GM18519 (cell line): ENCODE results near the gene TARS2.

Experiments
- ATAC-seq: cut with Tn5 transposase; IDR thresholded peaks from one replicate; pipeline ENCODE4 v1.9.1; 2021; ENCODE audit warnings: mild to moderate bottlenecking, moderate library complexity; ENCODE audit not compliant: unreplicated experiment, low FRiP score

TARS2 gene

GRCh38 chr1:150535511-150536287, 48.5 kb downstream of the TARS2 start:
- no peak for ATAC-seq

GRCh38 chr1:150536836-150537731, 49.9 kb downstream of the TARS2 start:
- ATAC-seq, result no peak

GRCh38 chr1:150537732-150538684, 50.8 kb downstream of the TARS2 start:
- no peak for ATAC-seq

- ATAC-seq, result no peak
Measured at GRCh38 chr1:150543500-150544143, 56.4 kb downstream of the TARS2 start.

DNA sequence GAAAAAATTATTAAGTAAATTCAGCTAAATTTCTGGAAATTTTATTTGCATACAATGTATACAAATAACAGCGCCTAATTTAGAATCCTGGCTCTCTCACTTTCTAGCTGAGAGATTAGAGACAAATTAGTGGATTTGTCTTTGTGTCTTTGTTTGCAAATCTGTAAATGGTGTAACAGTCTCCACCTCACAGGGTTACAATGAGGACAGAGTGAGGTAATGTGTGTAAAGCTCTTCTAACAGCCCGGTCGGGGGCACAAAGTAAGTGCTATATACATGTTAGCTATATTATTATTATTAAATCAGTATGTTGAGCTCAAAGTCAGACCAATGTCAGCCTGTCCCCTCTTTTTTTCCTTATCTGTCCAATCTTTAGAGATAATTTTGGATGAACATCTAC, 57.0 kb downstream of the TARS2 start:
- ATAC-seq, result no peak

DNA sequence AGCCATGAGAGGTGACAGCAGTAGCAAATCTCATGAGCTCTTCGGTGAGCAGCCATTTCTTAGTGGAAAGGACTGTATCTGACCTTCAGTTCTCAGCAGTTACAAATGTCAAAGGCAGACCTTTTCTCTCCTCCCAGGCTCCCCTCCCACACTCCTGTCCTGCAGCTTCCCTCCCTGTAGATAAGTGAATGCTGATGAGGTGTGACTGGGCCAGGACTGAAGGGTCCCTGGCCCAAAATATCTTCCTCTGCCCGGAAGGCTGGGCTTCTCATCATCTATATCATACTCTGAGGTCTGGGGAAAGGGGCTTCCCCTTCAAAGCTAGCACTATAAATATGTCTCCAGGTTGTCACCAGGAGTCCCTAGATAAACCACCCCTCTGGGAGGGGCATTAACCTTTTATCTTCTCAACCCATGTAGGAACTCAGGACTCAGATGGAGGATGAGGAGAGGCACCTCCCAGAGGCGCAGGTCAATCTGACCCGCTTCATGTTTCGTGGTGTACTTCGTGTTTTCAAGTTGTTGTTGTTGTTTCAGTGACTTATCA, 58.3 kb downstream of the TARS2 start:
- no peak for ATAC-seq

GRCh38 chr1:150546294-150546937, 59.2 kb downstream of the TARS2 start:
- no peak for ATAC-seq

- no peak for ATAC-seq
Measured at GRCh38 chr1:150548324-150548631, 61.1 kb downstream of the TARS2 start.

GRCh38 chr1:150548632-150549495, 61.6 kb downstream of the TARS2 start, which contains the start of gene ADAMTSL4:
ADAMTSL4 (plus strand) TSS chr1:150549408; CDS start chr1:150552289, 2,881 bp downstream.
- no peak for ATAC-seq

DNA sequence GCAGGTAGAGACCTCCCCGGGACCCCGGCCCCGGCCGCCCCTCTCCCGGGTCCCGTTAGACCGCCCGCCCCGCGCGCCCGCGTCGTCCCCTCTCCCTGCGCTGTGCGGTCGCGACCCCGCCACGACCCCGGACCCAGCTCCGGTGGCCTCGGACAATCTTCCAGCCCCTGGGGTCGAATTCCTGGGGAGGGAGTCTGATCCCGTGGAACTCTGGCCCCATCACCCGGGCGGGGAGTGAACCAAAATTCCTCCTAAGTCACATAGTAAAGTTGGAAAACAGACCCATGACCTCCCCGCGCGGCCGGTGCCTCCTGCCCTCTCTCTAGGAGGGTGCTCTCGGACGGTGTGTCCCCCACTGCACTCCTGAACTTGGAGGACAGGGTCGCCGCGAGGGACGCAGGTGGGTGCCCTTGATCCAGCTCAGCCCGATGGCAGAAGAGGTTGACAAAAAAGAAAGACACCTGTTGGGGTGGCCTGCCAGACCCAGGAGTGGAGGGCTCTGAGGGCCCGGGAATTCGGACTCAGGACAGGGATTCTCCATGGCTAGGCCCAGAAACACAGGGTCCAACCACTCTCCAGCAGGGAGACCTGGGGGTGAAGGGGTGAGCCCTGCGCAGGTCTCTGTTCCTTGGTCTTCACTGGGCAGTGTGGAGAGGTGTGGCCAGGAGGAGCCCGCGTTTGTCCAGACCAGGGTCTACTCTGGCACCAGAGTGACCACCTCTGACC, 62.4 kb downstream of the TARS2 start:
- ATAC-seq, result no peak

- ATAC-seq, result no peak
Measured at GRCh38 chr1:150550222-150551050, 63.2 kb downstream of the TARS2 start.

DNA sequence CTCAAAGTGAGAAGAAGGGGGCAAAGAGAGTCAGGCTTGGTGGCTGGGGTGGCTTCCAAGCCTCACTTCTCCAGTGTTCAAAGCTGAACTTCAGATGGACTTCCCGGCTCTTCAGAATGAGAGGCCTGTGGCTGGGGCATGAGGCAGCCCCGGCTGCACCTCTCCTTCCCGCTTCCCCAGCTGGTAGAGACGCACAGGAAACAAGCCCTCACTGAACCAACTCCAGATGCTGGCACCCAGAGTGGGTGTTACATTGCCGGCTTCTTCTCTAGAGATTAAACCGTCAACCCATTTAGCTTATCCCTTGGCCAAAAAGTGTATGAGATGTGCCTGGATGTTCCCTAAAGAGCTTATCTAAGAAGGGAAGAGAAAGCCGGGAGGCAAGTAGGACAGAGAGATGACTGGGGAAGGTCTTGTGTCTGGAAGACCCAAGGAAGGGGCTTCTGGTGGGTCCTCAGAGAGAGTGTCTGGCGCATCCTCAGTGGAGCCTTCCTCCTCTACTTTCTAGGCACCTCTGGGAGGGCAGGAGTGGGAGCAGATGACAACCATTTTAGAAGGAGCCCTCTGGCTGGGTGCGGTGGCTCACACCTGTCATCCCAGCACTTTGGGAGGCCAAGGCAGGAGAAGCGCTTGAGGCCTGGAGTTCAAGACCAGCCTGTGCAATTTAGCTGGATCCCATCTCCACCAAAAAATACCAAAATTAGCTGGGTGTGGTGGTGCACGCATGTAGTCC, 64.0 kb downstream of the TARS2 start:
- ATAC-seq, result no peak

- no peak for ATAC-seq
Measured at GRCh38 chr1:150551784-150552127, 64.5 kb downstream of the TARS2 start.

- no peak for ATAC-seq
Measured at GRCh38 chr1:150552128-150552910, 65.1 kb downstream of the TARS2 start.

DNA sequence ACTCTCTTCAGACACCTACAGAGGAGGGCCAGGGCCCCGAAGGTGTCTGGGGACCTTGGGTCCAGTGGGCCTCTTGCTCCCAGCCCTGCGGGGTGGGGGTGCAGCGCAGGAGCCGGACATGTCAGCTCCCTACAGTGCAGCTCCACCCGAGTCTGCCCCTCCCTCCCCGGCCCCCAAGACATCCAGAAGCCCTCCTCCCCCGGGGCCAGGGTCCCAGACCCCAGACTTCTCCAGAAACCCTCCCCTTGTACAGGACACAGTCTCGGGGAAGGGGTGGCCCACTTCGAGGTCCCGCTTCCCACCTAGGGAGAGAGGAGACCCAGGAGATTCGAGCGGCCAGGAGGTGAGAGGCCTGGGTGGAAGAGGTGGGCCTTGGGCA, 65.7 kb downstream of the TARS2 start:
- ATAC-seq, result no peak
